DOHH2 (cell line): ENCODE data around the gene WHRN.

Experiments used
- EZH2phosphoT487 ChIP-seq: fragments of 200-600 bp; sonication (generic); IDR thresholded peaks from 2 replicates; pipeline ENCODE4 v1.6.1; 2017; ENCODE audit warnings: borderline replicate concordance, mild to moderate bottlenecking, antibody characterized with exemption, low read length, moderate library complexity, mixed read lengths
- TF ChIP-seq, protein P1 (sequence below): fragments of 200-600 bp; sonication (generic); IDR thresholded peaks from one replicate; pipeline ENCODE4 v1.5.1; 2014; ENCODE audit warnings: antibody characterized with exemption, mild to moderate bottlenecking, low read depth, low read length; ENCODE audit not compliant: poor library complexity, severe bottlenecking

- TF ChIP-seq, protein P1, sequence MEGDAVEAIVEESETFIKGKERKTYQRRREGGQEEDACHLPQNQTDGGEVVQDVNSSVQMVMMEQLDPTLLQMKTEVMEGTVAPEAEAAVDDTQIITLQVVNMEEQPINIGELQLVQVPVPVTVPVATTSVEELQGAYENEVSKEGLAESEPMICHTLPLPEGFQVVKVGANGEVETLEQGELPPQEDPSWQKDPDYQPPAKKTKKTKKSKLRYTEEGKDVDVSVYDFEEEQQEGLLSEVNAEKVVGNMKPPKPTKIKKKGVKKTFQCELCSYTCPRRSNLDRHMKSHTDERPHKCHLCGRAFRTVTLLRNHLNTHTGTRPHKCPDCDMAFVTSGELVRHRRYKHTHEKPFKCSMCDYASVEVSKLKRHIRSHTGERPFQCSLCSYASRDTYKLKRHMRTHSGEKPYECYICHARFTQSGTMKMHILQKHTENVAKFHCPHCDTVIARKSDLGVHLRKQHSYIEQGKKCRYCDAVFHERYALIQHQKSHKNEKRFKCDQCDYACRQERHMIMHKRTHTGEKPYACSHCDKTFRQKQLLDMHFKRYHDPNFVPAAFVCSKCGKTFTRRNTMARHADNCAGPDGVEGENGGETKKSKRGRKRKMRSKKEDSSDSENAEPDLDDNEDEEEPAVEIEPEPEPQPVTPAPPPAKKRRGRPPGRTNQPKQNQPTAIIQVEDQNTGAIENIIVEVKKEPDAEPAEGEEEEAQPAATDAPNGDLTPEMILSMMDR: no peak
- no peak for TF ChIP-seq EZH2phosphoT487
Measured at GRCh38 chr9:114496011-114496410, 9.3 kb downstream of the WHRN start.
